MM.1S (cell line): Measurements from ENCODE around the gene DAB2.

Experiments
- DNase-seq: peaks from one replicate; pipeline ENCODE4 v3.0.0-alpha.2; 2015
- H2AFZ ChIP-seq: fragments of 300-600 bp; sonication (generic); 2 replicates; pipeline ENCODE4 v1.6.0; 2016; ENCODE audit warnings: antibody characterized with exemption, low read length
- H3F3A ChIP-seq: fragments of 300-600 bp; sonication (generic); 2 replicates; pipeline ENCODE4 v1.6.1; 2016; ENCODE audit warnings: mild to moderate bottlenecking, antibody characterized with exemption, low read length, moderate library complexity, mixed read lengths; ENCODE audit not compliant: insufficient read depth
- H3K27ac ChIP-seq: fragments of 300-600 bp; sonication (generic); 2 replicates; pipeline ENCODE4 v1.5.1; 2016; ENCODE audit warnings: mild to moderate bottlenecking, low read length
- H3K27me3 ChIP-seq: fragments of 300-600 bp; sonication (generic); replicated peaks from 2 replicates; pipeline ENCODE4 v1.6.0; 2016; ENCODE audit warnings: low read length; ENCODE audit not compliant: insufficient read depth
- H3K36me3 ChIP-seq: fragments of 300-600 bp; sonication (generic); replicated peaks from 2 replicates; pipeline ENCODE4 v1.6.1; 2016; ENCODE audit warnings: mild to moderate bottlenecking, low read length, mixed read lengths; ENCODE audit not compliant: insufficient read depth
- H3K4me1 ChIP-seq: fragments of 300-600 bp; sonication (generic); 2 replicates; pipeline ENCODE4 v1.6.1; 2016; ENCODE audit warnings: low read length, mixed read lengths
- H3K4me2 ChIP-seq: fragments of 300-600 bp; sonication (generic); 2 replicates; pipeline ENCODE4 v1.6.0; 2016; ENCODE audit warnings: low read depth, low read length
- H3K4me3 ChIP-seq: fragments of 300-600 bp; sonication (generic); 2 replicates; pipeline ENCODE4 v1.5.1; 2016; ENCODE audit warnings: low read length, mixed read lengths
- H3K79me2 ChIP-seq: fragments of 300-600 bp; sonication (generic); 2 replicates; pipeline ENCODE4 v1.6.1; 2016; ENCODE audit warnings: mixed run types, low read length, mixed read lengths
- H3K9ac ChIP-seq: fragments of 300-600 bp; sonication (generic); 2 replicates; pipeline ENCODE4 v1.6.1; 2016; ENCODE audit warnings: low read length, mixed read lengths
- H3K9me2 ChIP-seq: fragments of 300-600 bp; sonication (generic); replicated peaks from 2 replicates; pipeline ENCODE4 v1.6.1; 2016; ENCODE audit warnings: mild to moderate bottlenecking, low read length, mixed read lengths; ENCODE audit not compliant: insufficient read depth
- H3K9me3 ChIP-seq: fragments of 300-600 bp; sonication (generic); replicated peaks from 2 replicates; pipeline ENCODE4 v1.6.1; 2016; ENCODE audit warnings: mild to moderate bottlenecking, low read length, mixed read lengths; ENCODE audit not compliant: insufficient read depth
- H4K20me1 ChIP-seq: fragments of 300-600 bp; sonication (generic); 2 replicates; pipeline ENCODE4 v1.6.1; 2016; ENCODE audit warnings: mild to moderate bottlenecking, low read length, moderate library complexity, mixed read lengths; ENCODE audit not compliant: insufficient read depth
- EZH2 ChIP-seq: fragments of 300-600 bp; sonication (generic); optimal IDR thresholded peaks from 2 replicates; pipeline ENCODE3; 2017; ENCODE audit warnings: low read depth, mild to moderate bottlenecking, antibody characterized with exemption, low read length, mixed read lengths
- EZH2phosphoT487 ChIP-seq: fragments of 300-600 bp; sonication (generic); IDR thresholded peaks from 2 replicates; pipeline ENCODE4 v1.6.1; 2018; ENCODE audit warnings: antibody characterized with exemption, low read length
- TF ChIP-seq, protein P1 (sequence below): fragments of 300-600 bp; sonication (generic); IDR thresholded peaks from 2 replicates; pipeline ENCODE4 v1.5.1; 2016; ENCODE audit warnings: antibody characterized with exemption, low read length, mixed read lengths

DAB2 gene

DNA sequence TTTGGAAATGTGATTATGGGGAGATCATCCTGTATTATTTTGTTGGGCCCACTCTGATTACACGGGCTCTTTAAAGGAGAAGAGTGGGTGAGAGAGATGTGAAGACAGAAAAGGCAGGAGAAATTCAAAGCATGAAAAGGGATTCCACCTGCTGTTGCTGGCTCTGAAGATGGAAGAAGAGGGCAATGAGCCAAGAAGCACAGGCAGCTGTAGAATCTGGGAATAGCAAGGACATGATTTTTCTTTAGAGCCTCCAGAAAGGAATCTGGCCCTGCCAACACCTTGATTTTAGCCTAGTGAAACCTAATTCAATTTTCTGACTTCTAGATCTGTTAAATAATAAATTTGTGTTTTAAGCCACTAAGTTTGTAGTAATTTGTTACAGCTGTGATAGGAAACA is 71.8 kb downstream of the DAB2 start:
- Histone ChIP-seq H3F3A (no peaks in the 10 kb centered on the region), H3K4me2 (no peak overlapping the region), H3K9ac (no peak overlapping the region), H3K27ac (no peak overlapping the region), H3K79me2 (no peaks in the 10 kb centered on the region), H4K20me1 (no peaks in the 10 kb centered on the region), H3K9me2 (no peaks in the 10 kb centered on the region), H3K9me3 (no peaks in the 10 kb centered on the region), H2AFZ (no peak overlapping the region), H3K4me1 (peaks cover 15% of the 10 kb centered on the region), H3K4me3 (no peak overlapping the region), H3K27me3 (no peaks in the 10 kb centered on the region), H3K36me3 (no peaks in the 10 kb centered on the region)
- TF ChIP-seq, protein P1, sequence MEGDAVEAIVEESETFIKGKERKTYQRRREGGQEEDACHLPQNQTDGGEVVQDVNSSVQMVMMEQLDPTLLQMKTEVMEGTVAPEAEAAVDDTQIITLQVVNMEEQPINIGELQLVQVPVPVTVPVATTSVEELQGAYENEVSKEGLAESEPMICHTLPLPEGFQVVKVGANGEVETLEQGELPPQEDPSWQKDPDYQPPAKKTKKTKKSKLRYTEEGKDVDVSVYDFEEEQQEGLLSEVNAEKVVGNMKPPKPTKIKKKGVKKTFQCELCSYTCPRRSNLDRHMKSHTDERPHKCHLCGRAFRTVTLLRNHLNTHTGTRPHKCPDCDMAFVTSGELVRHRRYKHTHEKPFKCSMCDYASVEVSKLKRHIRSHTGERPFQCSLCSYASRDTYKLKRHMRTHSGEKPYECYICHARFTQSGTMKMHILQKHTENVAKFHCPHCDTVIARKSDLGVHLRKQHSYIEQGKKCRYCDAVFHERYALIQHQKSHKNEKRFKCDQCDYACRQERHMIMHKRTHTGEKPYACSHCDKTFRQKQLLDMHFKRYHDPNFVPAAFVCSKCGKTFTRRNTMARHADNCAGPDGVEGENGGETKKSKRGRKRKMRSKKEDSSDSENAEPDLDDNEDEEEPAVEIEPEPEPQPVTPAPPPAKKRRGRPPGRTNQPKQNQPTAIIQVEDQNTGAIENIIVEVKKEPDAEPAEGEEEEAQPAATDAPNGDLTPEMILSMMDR, result no peak
- no peak for TF ChIP-seq EZH2phosphoT487
- DNase-seq, result no peak

DNA sequence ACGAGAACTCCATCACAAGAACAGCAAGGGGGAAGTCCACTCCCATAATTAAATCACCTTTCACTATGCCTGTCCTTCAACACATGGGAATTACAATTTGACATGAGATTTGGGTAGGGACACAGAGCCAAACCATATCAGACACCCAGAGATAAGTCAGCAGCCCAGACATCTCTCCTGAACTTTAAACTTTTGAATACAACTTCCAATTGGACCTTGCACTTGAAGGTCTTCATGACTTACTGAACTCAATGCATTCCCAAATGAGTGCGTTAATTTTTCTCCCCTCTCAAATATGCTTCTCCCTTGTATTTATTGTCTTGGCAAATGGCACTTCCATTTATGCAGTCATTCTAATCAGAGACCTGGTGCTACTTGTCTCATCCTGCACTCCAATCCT is 72.6 kb downstream of the DAB2 start:
- DNase-seq, result no peak
- H2AFZ ChIP-seq, result no peak overlapping the region
- no peak overlapping the region for H3K9ac ChIP-seq
- TF ChIP-seq, protein P1, result no peak
- no peak for TF ChIP-seq EZH2phosphoT487
- TF ChIP-seq EZH2, result no peak
- no peaks in the 10 kb centered on the region for H3K79me2 ChIP-seq
- no peaks in the 10 kb centered on the region for H3F3A ChIP-seq
- no peak overlapping the region for H3K4me2 ChIP-seq
- no peaks in the 10 kb centered on the region for H4K20me1 ChIP-seq
- H3K27me3 ChIP-seq, result no peaks in the 10 kb centered on the region
- no peak overlapping the region for H3K27ac ChIP-seq
- H3K36me3 ChIP-seq, result no peaks in the 10 kb centered on the region
- peaks cover 15% of the 10 kb centered on the region for H3K4me1 ChIP-seq
- no peaks in the 10 kb centered on the region for H3K9me3 ChIP-seq
- no peak overlapping the region for H3K4me3 ChIP-seq
- no peaks in the 10 kb centered on the region for H3K9me2 ChIP-seq

DNA sequence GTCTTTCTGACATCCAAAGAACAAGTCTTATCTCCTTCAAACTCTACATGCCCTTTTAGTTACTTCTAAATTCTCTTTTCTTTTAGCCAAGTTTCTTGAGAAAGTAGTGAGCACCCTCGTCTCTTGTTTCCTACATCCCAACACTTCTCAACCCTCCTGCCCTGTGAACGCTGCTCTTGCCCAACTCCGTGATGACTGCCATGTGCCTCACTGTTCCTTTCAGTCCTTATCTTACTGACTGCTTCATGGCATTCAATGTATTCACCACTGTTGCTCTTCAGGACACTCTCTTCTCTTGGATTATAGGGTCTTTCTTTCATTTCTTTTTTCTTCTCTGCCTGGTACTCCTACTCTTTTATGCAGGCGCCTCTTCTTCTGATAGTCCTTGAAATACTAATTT is 75.3 kb downstream of the DAB2 start:
- Histone ChIP-seq H2AFZ (no peak overlapping the region), H3K27me3 (no peaks in the 10 kb centered on the region), H3K9ac (no peak overlapping the region), H3K4me2 (no peak overlapping the region), H3K4me3 (no peak overlapping the region), H3K79me2 (no peaks in the 10 kb centered on the region), H3K36me3 (no peaks in the 10 kb centered on the region), H3K9me3 (no peaks in the 10 kb centered on the region), H3K4me1 (peaks cover 14% of the 10 kb centered on the region), H4K20me1 (no peaks in the 10 kb centered on the region), H3K27ac (no peak overlapping the region), H3F3A (no peaks in the 10 kb centered on the region), H3K9me2 (no peaks in the 10 kb centered on the region)
- TF ChIP-seq EZH2 (no peak), EZH2phosphoT487 (no peak)
- TF ChIP-seq, protein P1, result no peak
- no peak for DNase-seq

DNA sequence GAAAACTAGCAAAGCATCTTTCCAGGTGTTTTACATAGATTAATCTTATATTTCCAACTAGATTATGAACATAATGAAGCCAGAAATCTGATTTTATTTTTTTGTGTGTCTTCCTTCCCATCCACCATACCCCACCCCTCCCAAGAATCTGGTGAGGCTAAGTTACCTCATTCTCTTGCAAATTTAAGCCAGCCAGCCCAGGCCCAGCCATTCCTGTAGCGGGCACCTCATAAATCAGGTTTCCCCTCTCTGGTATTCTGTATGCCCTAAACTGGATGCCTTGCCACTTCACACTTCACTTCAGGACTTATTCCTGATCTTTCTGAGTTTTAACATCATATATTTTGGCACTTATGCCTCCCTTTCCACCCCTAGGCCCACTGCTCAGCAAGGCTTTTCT is 82.3 kb downstream of the DAB2 start:
- H3K27ac ChIP-seq, result no peak overlapping the region
- no peaks in the 10 kb centered on the region for H3K27me3 ChIP-seq
- H3F3A ChIP-seq, result no peaks in the 10 kb centered on the region

More for the DNA sequence above, 82.3 kb downstream of the DAB2 start:
- Histone ChIP-seq H3K9ac (no peak overlapping the region), H3K36me3 (no peaks in the 10 kb centered on the region), H3K4me1 (no peaks in the 10 kb centered on the region), H3K79me2 (no peaks in the 10 kb centered on the region), H3K9me2 (no peaks in the 10 kb centered on the region), H3K4me3 (no peak overlapping the region), H3K4me2 (no peak overlapping the region), H2AFZ (no peak overlapping the region), H3K9me3 (no peaks in the 10 kb centered on the region), H4K20me1 (no peaks in the 10 kb centered on the region)
- no peak for DNase-seq
- no peak for TF ChIP-seq EZH2phosphoT487
